H9 (cell line): ENCODE results near the gene PCDHGC3. TPM values are rescaled to one million over a fixed set of nuclear protein-coding genes. Genes with fewer than 3 reads are reported as not detected.

Experiments
- DNase-seq: peaks from one replicate; pipeline ENCODE4 v3.0.0-alpha.2; 2017
- H2AFZ ChIP-seq: one replicate; pipeline ENCODE4 v1.6.1; 2013; ENCODE audit warnings: mild to moderate bottlenecking, low read length, control low read depth, moderate library complexity
- H2AK5ac ChIP-seq: 2 replicates; pipeline ENCODE4 v1.6.1; 2013; ENCODE audit warnings: low read length, control low read depth, mixed read lengths; ENCODE audit not compliant: insufficient read length
- H2BK120ac ChIP-seq: one replicate; pipeline ENCODE4 v1.6.1; 2013; ENCODE audit warnings: low read depth, mild to moderate bottlenecking, low read length, control low read depth, inconsistent platforms; ENCODE audit not compliant: poor library complexity, severe bottlenecking
- H2BK12ac ChIP-seq: 2 replicates; pipeline ENCODE4 v1.6.1; 2013; ENCODE audit warnings: low read length, control low read depth, mixed read lengths, low read depth; ENCODE audit not compliant: insufficient read length
- H2BK15ac ChIP-seq: 2 replicates; pipeline ENCODE4 v1.6.1; 2013; ENCODE audit warnings: low read depth, low read length, control low read depth
- H2BK20ac ChIP-seq: one replicate; pipeline ENCODE4 v1.6.1; 2013; ENCODE audit warnings: low read depth, mild to moderate bottlenecking, low read length, control low read depth, inconsistent platforms; ENCODE audit not compliant: poor library complexity, severe bottlenecking
- H2BK5ac ChIP-seq: 2 replicates; pipeline ENCODE4 v1.6.1; 2013; ENCODE audit warnings: low read length, control low read depth, mixed read lengths; ENCODE audit not compliant: insufficient read length
- H3K14ac ChIP-seq: 2 replicates; pipeline ENCODE4 v1.6.1; 2013; ENCODE audit warnings: low read length, control low read depth; ENCODE audit not compliant: insufficient read depth
- H3K18ac ChIP-seq: 2 replicates; pipeline ENCODE4 v1.6.1; 2013; ENCODE audit warnings: low read depth, mild to moderate bottlenecking, mixed read lengths, low read length, control low read depth; ENCODE audit not compliant: insufficient read length
- H3K23ac ChIP-seq: 2 replicates; pipeline ENCODE4 v1.6.1; 2013; ENCODE audit warnings: low read length, control low read depth, mixed read lengths, low read depth; ENCODE audit not compliant: insufficient read length
- H3K23me2 ChIP-seq: 2 replicates; pipeline ENCODE4 v1.6.1; 2013; ENCODE audit warnings: low read depth, mild to moderate bottlenecking, mixed read lengths, low read length, control low read depth; ENCODE audit not compliant: insufficient read length, poor library complexity, severe bottlenecking
- H3K27ac ChIP-seq: 2 replicates; pipeline ENCODE4 v1.5.1; 2013; ENCODE audit warnings: low read length, control low read depth, mixed read lengths, low read depth; ENCODE audit not compliant: insufficient read length
- H3K27me3 ChIP-seq: 2 replicates; pipeline ENCODE4 v1.6.1; 2013; ENCODE audit warnings: low read length, control low read depth, inconsistent platforms; ENCODE audit not compliant: insufficient read depth
- H3K4ac ChIP-seq: 2 replicates; pipeline ENCODE4 v1.6.1; 2013; ENCODE audit warnings: low read depth, mild to moderate bottlenecking, control low read depth, inconsistent platforms, low read length, moderate library complexity
- H3K4me1 ChIP-seq: 2 replicates; pipeline ENCODE4 v1.6.1; 2013; ENCODE audit warnings: low read length, control low read depth, inconsistent platforms; ENCODE audit not compliant: insufficient read depth
- H3K4me2 ChIP-seq: 2 replicates; pipeline ENCODE4 v1.6.1; 2013; ENCODE audit warnings: low read length, control low read depth, mixed read lengths; ENCODE audit not compliant: insufficient read length, insufficient read depth
- H3K56ac ChIP-seq: 2 replicates; pipeline ENCODE4 v1.6.1; 2013; ENCODE audit warnings: low read depth, mild to moderate bottlenecking, mixed read lengths, low read length, control low read depth; ENCODE audit not compliant: insufficient read length
- H3K79me1 ChIP-seq: 2 replicates; pipeline ENCODE4 v1.6.1; 2013; ENCODE audit warnings: low read depth, mild to moderate bottlenecking, moderate library complexity, low read length, control low read depth, inconsistent platforms; ENCODE audit not compliant: insufficient read depth, poor library complexity, severe bottlenecking
- H3K79me2 ChIP-seq: 2 replicates; pipeline ENCODE4 v1.6.1; 2013; ENCODE audit warnings: low read length, control low read depth, inconsistent platforms; ENCODE audit not compliant: insufficient read depth
- H3K9ac ChIP-seq: 2 replicates; pipeline ENCODE4 v1.6.1; 2013; ENCODE audit warnings: low read length, control low read depth, mixed read lengths; ENCODE audit not compliant: insufficient read length; ENCODE audit errors: extremely low read depth
- H3K9me3 ChIP-seq: one replicate; pipeline ENCODE4 v1.6.1; 2013; ENCODE audit warnings: low read depth, low read length, inconsistent platforms; ENCODE audit not compliant: control insufficient read depth
- H3T11ph ChIP-seq: one replicate; pipeline ENCODE4 v1.6.1; 2013; ENCODE audit warnings: mild to moderate bottlenecking, low read length, control low read depth, inconsistent platforms
- H4K20me1 ChIP-seq: one replicate; pipeline ENCODE4 v1.6.1; 2013; ENCODE audit not compliant: control insufficient read depth, insufficient read length, insufficient read depth
- H4K5ac ChIP-seq: 2 replicates; pipeline ENCODE4 v1.6.1; 2013; ENCODE audit warnings: low read depth, mild to moderate bottlenecking, mixed read lengths, low read length, control low read depth; ENCODE audit not compliant: insufficient read length
- H4K8ac ChIP-seq: replicated peaks from 2 replicates; pipeline ENCODE4 v1.6.1; 2013; ENCODE audit warnings: low read length, control low read depth, mixed read lengths, low read depth; ENCODE audit not compliant: insufficient read length
- H4K91ac ChIP-seq: 2 replicates; pipeline ENCODE4 v1.6.1; 2013; ENCODE audit warnings: low read depth, mild to moderate bottlenecking, moderate library complexity, mixed read lengths, low read length, control low read depth; ENCODE audit not compliant: insufficient read length
- H3K27ac Mint-ChIP-seq, 3 experiments: 2 replicates in 2 of 3; 3 replicates in 1 of 3; pipeline ENCODE4 v1.8.0; 2020 to 2021; ENCODE audit warnings: mixed read lengths in 3 of 3, mild to moderate bottlenecking in 1 of 3, moderate library complexity in 1 of 3
- H3K27me3 Mint-ChIP-seq: 2 replicates; pipeline ENCODE4 v1.8.0; 2021; ENCODE audit warnings: low read depth, mild to moderate bottlenecking, moderate library complexity, mixed read lengths
- H3K36me3 Mint-ChIP-seq, 3 experiments: 2 replicates in 2 of 3; 3 replicates in 1 of 3; pipeline ENCODE4 v1.8.0; 2020 to 2021; ENCODE audit warnings: low read depth in 3 of 3, mixed read lengths in 3 of 3; ENCODE audit not compliant: insufficient read depth in 1 of 3
- H3K4me1 Mint-ChIP-seq, 2 experiments: 2 replicates each; pipeline ENCODE4 v1.8.0; 2020; ENCODE audit warnings: mixed read lengths in 2 of 2
- H3K4me3 Mint-ChIP-seq, 2 experiments: 2 replicates in 1 of 2; 3 replicates in 1 of 2; pipeline ENCODE4 v1.8.0; 2020 to 2021; ENCODE audit warnings: mild to moderate bottlenecking in 2 of 2, mixed read lengths in 2 of 2, moderate library complexity in 1 of 2
- H3K9me3 Mint-ChIP-seq, 2 experiments: 2 replicates in 1 of 2; 3 replicates in 1 of 2; pipeline ENCODE4 v1.8.0; 2020; ENCODE audit warnings: mild to moderate bottlenecking in 2 of 2, mixed read lengths in 2 of 2, moderate library complexity in 1 of 2
- CTCF ChIP-seq: fragments of 200-600 bp; sonication (generic); conservative IDR thresholded peaks from 3 replicates; pipeline ENCODE4 v1.8.0; 2021; ENCODE audit warnings: antibody characterized with exemption, mild to moderate bottlenecking
- WGBS: extraction: QIAGEN DNeasy Blood & Tissue Kit; methylation state at CpG from one replicate; pipeline ENCODE4 v1.1.7; 2013; ENCODE audit warnings: missing lambda C conversion rate, low lambda C conversion rate, mixed read lengths; ENCODE audit not compliant: insufficient read length; ENCODE audit errors: extremely low coverage; 5-methylcytosine and 5-hydroxymethylcytosine counted together
- total RNA-seq: library from RNA; stranded (reverse); gene quantifications from 2 replicates; pipeline ENCODE4 v1.2.1, GENCODE V29; 2021

The PCDHGC3 gene
- total RNA-seq, 1 experiment from 2014 or later = 19.8 TPM

DNA sequence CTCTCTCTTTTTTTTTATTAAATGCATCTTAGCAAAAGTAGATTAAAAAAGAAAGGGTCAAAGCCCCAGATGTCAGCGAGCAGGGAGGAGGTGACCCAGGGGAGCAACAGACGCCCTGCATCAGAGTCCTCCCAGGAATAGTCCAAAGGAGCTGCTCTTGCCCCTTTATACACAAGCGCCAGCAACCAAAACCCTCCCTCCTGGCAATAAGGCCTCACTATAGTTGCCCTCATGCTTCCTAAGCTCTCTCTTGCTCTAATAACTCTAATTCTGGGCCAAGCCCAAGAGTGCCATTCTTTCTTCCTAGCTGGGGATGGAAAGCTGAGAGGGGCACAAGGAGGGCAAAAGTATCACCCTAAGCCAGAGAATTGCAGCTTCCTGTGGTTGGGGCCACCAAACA, 39.4 kb downstream of the PCDHGC3 start:
- H3K79me2 ChIP-seq = no peaks in the 10 kb centered on the region
- H3K18ac ChIP-seq = no peak overlapping the region
- no peaks in the 10 kb centered on the region for H3K27me3 ChIP-seq
- peak overlapping the region in 1 of 2 experiments; percentile 18; a peak in 2 of 5 replicates for H3K4me3 Mint-ChIP-seq
- no peak overlapping the region for H4K5ac ChIP-seq
- H3K27me3 Mint-ChIP-seq = peaks cover 3% of the 10 kb centered on the region; the same call in 1 of the 2 replicates
- H3K23me2 ChIP-seq = peaks cover 17% of the 10 kb centered on the region
- no peak overlapping the region for H4K91ac ChIP-seq
- DNase-seq = no peak
- no peaks in the 10 kb centered on the region for H3K9me3 ChIP-seq
- H2BK120ac ChIP-seq = no peak overlapping the region
- no peak overlapping the region for H2BK12ac ChIP-seq
- no peaks in the 10 kb centered on the region for H4K20me1 ChIP-seq
- no peak overlapping the region for H3K56ac ChIP-seq
- no peaks in the 10 kb centered on the region; the same call in 1 of the 2 replicates for H3K4me1 ChIP-seq
- H3T11ph ChIP-seq = no peak overlapping the region
- H3K4me1 Mint-ChIP-seq = peaks cover 30 to 42% of the 10 kb centered on the region in 2 experiments
- peaks cover 23 to 57% (median 36%) of the 10 kb centered on the region in 3 experiments for H3K36me3 Mint-ChIP-seq
- H3K4ac ChIP-seq = no peak overlapping the region
- H3K23ac ChIP-seq = no peak overlapping the region
- no peak for TF ChIP-seq CTCF
- no peak overlapping the region for H2AK5ac ChIP-seq
- H2BK5ac ChIP-seq = no peak overlapping the region
- no CpG with 5 or more reads among the region's 3 CpGs for WGBS
- H3K9me3 Mint-ChIP-seq = no peaks in the 10 kb centered on the region; a peak in 1 of 5 replicates
- H3K9ac ChIP-seq = no peak overlapping the region
- H2AFZ ChIP-seq = no peak overlapping the region
- H4K8ac ChIP-seq = no peak overlapping the region
- H2BK15ac ChIP-seq = no peak overlapping the region
- no peak overlapping the region for H3K27ac ChIP-seq
- peak overlapping the region in 1 of 3 experiments; percentile 92; a peak in 2 of 7 replicates for H3K27ac Mint-ChIP-seq
- H2BK20ac ChIP-seq = no peak overlapping the region
- no peak overlapping the region for H3K4me2 ChIP-seq
- H3K14ac ChIP-seq = no peak overlapping the region
- no peaks in the 10 kb centered on the region for H3K79me1 ChIP-seq
